ENCODE measurements around the gene GRIK5.
"Not testable (repeated sequence)": the region's sequence is repeated elsewhere in the genome, so short reads cannot be mapped to it uniquely, and the experiment has no call there.

The GRIK5 gene

GRCh38 chr19:42051166-42052115 lies 18.6 kb downstream of the GRIK5 start:
- DNase-seq (ENCODE audit: low read depth in 2 of 2), result no peak

- DNase-seq (ENCODE audit: low read depth in 2 of 2), result no peak
Measured at GRCh38 chr19:42048992-42049391, 21.0 kb downstream of the GRIK5 start.

GRCh38 chr19:42045575-42045974 lies 24.4 kb downstream of the GRIK5 start:
- no peak for DNase-seq (ENCODE audit: low read depth in 2 of 2)

GRCh38 chr19:42042455-42043170 lies 27.4 kb downstream of the GRIK5 start:
- no peak for DNase-seq (ENCODE audit: low read depth in 2 of 2)

GRCh38 chr19:42040491-42040890 lies 29.5 kb downstream of the GRIK5 start:
- DNase-seq (ENCODE audit: low read depth in 2 of 2), result not testable (repeated sequence)

GRCh38 chr19:42040031-42040430 lies 30.0 kb downstream of the GRIK5 start:
- DNase-seq (ENCODE audit: low read depth in 2 of 2), result no peak

- no peak for DNase-seq (ENCODE audit: low read depth in 2 of 2)
Measured at GRCh38 chr19:42038666-42039065, 31.3 kb downstream of the GRIK5 start.

GRCh38 chr19:42037649-42038048 lies 32.4 kb downstream of the GRIK5 start:
- DNase-seq (ENCODE audit: low read depth in 2 of 2), result no peak

- DNase-seq (ENCODE audit: low read depth in 2 of 2), result peak; percentile 41 to 43
Measured at GRCh38 chr19:42034640-42035391, 35.2 kb downstream of the GRIK5 start.

- no peak for DNase-seq (ENCODE audit: low read depth in 2 of 2)
Measured at GRCh38 chr19:42033413-42033812, 36.6 kb downstream of the GRIK5 start.

- no peak for DNase-seq (ENCODE audit: low read depth in 2 of 2)
Measured at GRCh38 chr19:42032431-42032830, 37.6 kb downstream of the GRIK5 start.

GRCh38 chr19:42030645-42031440 lies 39.2 kb downstream of the GRIK5 start:
- no peak for DNase-seq (ENCODE audit: low read depth in 2 of 2)

GRCh38 chr19:42028304-42029216 lies 41.4 kb downstream of the GRIK5 start:
- no peak for DNase-seq (ENCODE audit: low read depth in 2 of 2)

GRCh38 chr19:42024622-42025111 lies 45.3 kb downstream of the GRIK5 start:
- no peak for DNase-seq (ENCODE audit: low read depth in 2 of 2)

- DNase-seq (ENCODE audit: low read depth in 2 of 2), result no peak
Measured at GRCh38 chr19:42023943-42024260, 46.1 kb downstream of the GRIK5 start.

- DNase-seq (ENCODE audit: low read depth in 2 of 2), result no peak
Measured at GRCh38 chr19:42023121-42023942, 46.7 kb downstream of the GRIK5 start.

GRCh38 chr19:42022616-42023015 lies 47.4 kb downstream of the GRIK5 start:
- DNase-seq (ENCODE audit: low read depth in 2 of 2), result no peak

- no peak for DNase-seq (ENCODE audit: low read depth in 2 of 2)
Measured at GRCh38 chr19:42021185-42021584, 48.8 kb downstream of the GRIK5 start.

GRCh38 chr19:42018503-42019193 lies 51.4 kb downstream of the GRIK5 start:
- DNase-seq (ENCODE audit: low read depth in 2 of 2), result no peak

Measured in stimulated activated CD4-positive, alpha-beta T cell treated with anti-CD3 and anti-CD28 coated beads, Interleukin-1b, Interleukin-23, amount 100 ng/mL, for 1 hour (primary cell).